H1 (cell line): ENCODE measurements around the gene GDF15. TPM values are rescaled to one million over a fixed set of nuclear protein-coding genes. Genes with fewer than 3 reads are reported as not detected.

Source experiments
- CTCF ChIA-PET: fragments of 300-600 bp; sonication (Branson Sonifier 250); formaldehyde crosslinking; loops from one replicate; lab custom pipeline; 2021; ENCODE audit not compliant: partially characterized antibody; lab: Charles Lee
- POLR2A ChIA-PET: fragments of 300-600 bp; sonication (Branson Sonifier 250); formaldehyde crosslinking; loops from one replicate; lab custom pipeline; 2021; ENCODE audit warnings: inconsistent platforms; ENCODE audit not compliant: partially characterized antibody; lab: Charles Lee
- DNase-seq, 2 experiments: peaks; one replicate each; pipeline versions ENCODE4 v3.0.0 to v3.0.0-alpha.2; 2010 to 2022; ENCODE audit warnings: low spot score in 2 of 2, low read depth in 1 of 2, mixed read lengths in 1 of 2
- FAIRE-seq: peaks from 2 replicates; lab custom pipeline; 2011; peaks lifted over from hg19 to GRCh38; lab: Jason Lieb, UNC
- H2AFZ ChIP-seq: 2 replicates; pipeline ENCODE4 v1.8.1; 2012; ENCODE audit warnings: low read length, inconsistent platforms
- H2AK5ac ChIP-seq: 2 replicates; pipeline ENCODE4 v1.6.1; 2013; ENCODE audit warnings: low read depth, low read length
- H2BK120ac ChIP-seq: replicated peaks from 2 replicates; pipeline ENCODE3; 2013; ENCODE audit warnings: low read depth, low read length, inconsistent platforms
- H2BK12ac ChIP-seq: 2 replicates; pipeline ENCODE4 v1.6.1; 2013; ENCODE audit warnings: low read depth, low read length
- H2BK15ac ChIP-seq: 2 replicates; pipeline ENCODE4 v1.6.1; 2013; ENCODE audit warnings: low read length
- H2BK20ac ChIP-seq: 2 replicates; pipeline ENCODE4 v1.6.1; 2013; ENCODE audit warnings: low read length
- H2BK5ac ChIP-seq: 2 replicates; pipeline ENCODE4 v1.6.1; 2013; ENCODE audit warnings: low read depth, low read length
- H3K14ac ChIP-seq: 2 replicates; pipeline ENCODE4 v1.6.1; 2013; ENCODE audit warnings: inconsistent platforms; ENCODE audit not compliant: insufficient read length
- H3K18ac ChIP-seq: 2 replicates; pipeline ENCODE4 v1.6.1; 2013; ENCODE audit warnings: low read length; ENCODE audit errors: extremely low read depth
- H3K23ac ChIP-seq: 2 replicates; pipeline ENCODE4 v1.6.1; 2013; ENCODE audit warnings: inconsistent platforms; ENCODE audit not compliant: insufficient read length
- H3K23me2 ChIP-seq: 2 replicates; pipeline ENCODE4 v1.6.1; 2013; ENCODE audit warnings: low read depth, low read length
- H3K27ac ChIP-seq: 2 replicates; pipeline ENCODE4 v1.6.1; 2011; ENCODE audit warnings: low read depth, low read length, inconsistent platforms
- H3K27me3 ChIP-seq, 4 experiments: replicated peaks in 1 of 4; 1 replicate in 1 of 4; 2 replicates in 3 of 4; pipeline versions ENCODE4 v1.6.1 to v1.8.1; 2011 to 2013; ENCODE audit warnings: low read length in 3 of 4, mild to moderate bottlenecking in 3 of 4, inconsistent platforms in 2 of 4, mixed read lengths in 2 of 4, moderate library complexity in 1 of 4; ENCODE audit not compliant: control insufficient read depth in 3 of 4, insufficient read depth in 3 of 4; ENCODE audit errors: extremely low read depth in 1 of 4
- H3K36me3 ChIP-seq, 4 experiments: 2 replicates each; pipeline versions ENCODE4 v1.6.1 to v1.8.1; 2011 to 2013; ENCODE audit warnings: mild to moderate bottlenecking in 4 of 4, low read length in 3 of 4, moderate library complexity in 2 of 4, control low read depth in 1 of 4, inconsistent platforms in 1 of 4; ENCODE audit not compliant: insufficient read depth in 4 of 4, control insufficient read depth in 2 of 4
- H3K4ac ChIP-seq: replicated peaks from 2 replicates; pipeline ENCODE3; 2013; ENCODE audit warnings: low read length, low read depth, mixed read lengths, inconsistent platforms; ENCODE audit not compliant: insufficient read length
- H3K4me1 ChIP-seq, 4 experiments: replicated peaks in 1 of 4; 1 replicate in 1 of 4; 2 replicates in 3 of 4; pipeline versions ENCODE4 v1.6.1 to v1.8.1; 2011 to 2013; ENCODE audit warnings: low read length in 3 of 4, inconsistent platforms in 2 of 4, mixed read lengths in 1 of 4; ENCODE audit not compliant: insufficient read depth in 4 of 4, control insufficient read depth in 3 of 4
- H3K4me2 ChIP-seq, 2 experiments: 2 replicates each; pipeline versions ENCODE4 v1.6.1 to v1.8.1; 2011 to 2013; ENCODE audit warnings: low read depth in 2 of 2, low read length in 2 of 2, control low read depth in 1 of 2, inconsistent platforms in 1 of 2, mild to moderate bottlenecking in 1 of 2; ENCODE audit not compliant: insufficient read depth in 1 of 2
- H3K4me3 ChIP-seq, 4 experiments: fragments of 200-600, 300-600 bp in 1 of 4; sonication (generic), shearing (Covaris generic), sonication (Bioruptor Twin) in 1 of 4; 2 replicates each; pipeline versions ENCODE4 v1.5.1 to v1.8.1; 2011 to 2016; ENCODE audit warnings: low read length in 4 of 4, low read depth in 3 of 4, control low read depth in 2 of 4, inconsistent platforms in 2 of 4, mild to moderate bottlenecking in 2 of 4, mixed read lengths in 1 of 4, moderate library complexity in 1 of 4; ENCODE audit not compliant: insufficient read depth in 2 of 4; ENCODE audit errors: extremely low read depth in 1 of 4
- H3K56ac ChIP-seq: replicated peaks from 2 replicates; pipeline ENCODE3; 2013; ENCODE audit warnings: low read depth, mild to moderate bottlenecking, mixed read lengths, low read length, inconsistent platforms; ENCODE audit not compliant: insufficient read length
- H3K79me1 ChIP-seq: 2 replicates; pipeline ENCODE4 v1.6.1; 2013; ENCODE audit warnings: low read depth, low read length, control low read depth
- H3K79me2 ChIP-seq, 2 experiments: 2 replicates each; pipeline versions ENCODE4 v1.6.1 to v1.8.1; 2012 to 2013; ENCODE audit warnings: low read length in 2 of 2, mild to moderate bottlenecking in 2 of 2, inconsistent platforms in 1 of 2; ENCODE audit not compliant: insufficient read depth in 2 of 2, control insufficient read depth in 1 of 2
- H3K9ac ChIP-seq, 4 experiments: replicated peaks in 1 of 4; 1 replicate in 1 of 4; 2 replicates in 3 of 4; pipeline versions ENCODE4 v1.6.1 to v1.8.1; 2011 to 2013; ENCODE audit warnings: low read depth in 3 of 4, low read length in 3 of 4, control low read depth in 2 of 4, mild to moderate bottlenecking in 2 of 4, moderate library complexity in 2 of 4, inconsistent platforms in 1 of 4; ENCODE audit errors: extremely low read depth in 1 of 4
- H3K9me3 ChIP-seq, 2 experiments: 2 replicates each; pipeline versions ENCODE4 v1.6.1 to v1.8.1; 2012 to 2013; ENCODE audit warnings: mild to moderate bottlenecking in 2 of 2, moderate library complexity in 2 of 2, control low read depth in 1 of 2, inconsistent platforms in 1 of 2, low read depth in 1 of 2, low read length in 1 of 2, mixed read lengths in 1 of 2; ENCODE audit not compliant: insufficient read depth in 2 of 2
- H4K20me1 ChIP-seq, 2 experiments: replicated peaks in 1 of 2; 2 replicates each; pipeline versions ENCODE3 to v1.8.1; 2011 to 2013; ENCODE audit warnings: inconsistent platforms in 2 of 2, low read length in 2 of 2, mild to moderate bottlenecking in 1 of 2; ENCODE audit not compliant: insufficient read depth in 2 of 2, control insufficient read depth in 1 of 2
- H4K5ac ChIP-seq: 2 replicates; pipeline ENCODE4 v1.6.1; 2013; ENCODE audit warnings: low read length, low read depth, mixed read lengths, inconsistent platforms; ENCODE audit not compliant: insufficient read length
- H4K8ac ChIP-seq: 2 replicates; pipeline ENCODE4 v1.8.0; 2013; ENCODE audit warnings: mild to moderate bottlenecking, moderate library complexity, low read length, inconsistent platforms; ENCODE audit not compliant: insufficient read depth; ENCODE audit errors: extremely low read depth
- H4K91ac ChIP-seq: replicated peaks from 2 replicates; pipeline ENCODE3; 2013; ENCODE audit warnings: low read length, mixed read lengths, inconsistent platforms; ENCODE audit not compliant: insufficient read length
- BCL11A ChIP-seq, 2 experiments: IDR thresholded peaks; one replicate each; pipeline ENCODE4 v1.6.1; 2011; ENCODE audit warnings: low read depth in 2 of 2, low read length in 2 of 2, mild to moderate bottlenecking in 2 of 2
- CTCF ChIP-seq, 3 experiments: IDR thresholded peaks; 1 replicate in 2 of 3; 2 replicates in 1 of 3; pipeline versions ENCODE4 v1.5.1 to v1.6.1; 2011; ENCODE audit warnings: low read length in 3 of 3, mild to moderate bottlenecking in 3 of 3, inconsistent platforms in 2 of 3, low read depth in 1 of 3, moderate library complexity in 1 of 3; ENCODE audit not compliant: insufficient read depth in 1 of 3; ENCODE audit errors: control extremely low read depth in 1 of 3
- EZH2 ChIP-seq: fragments of 200-600 bp; sonication (generic); IDR thresholded peaks from 2 replicates; pipeline ENCODE4 v1.7.1; 2012; ENCODE audit warnings: low read depth, mild to moderate bottlenecking, moderate library complexity, low read length, inconsistent platforms; ENCODE audit not compliant: severe bottlenecking
- GABPA ChIP-seq: IDR thresholded peaks from 2 replicates; pipeline ENCODE4 v1.6.1; 2011; ENCODE audit warnings: mild to moderate bottlenecking, low read length, moderate library complexity, borderline replicate concordance; ENCODE audit not compliant: insufficient read depth
- HDAC6 ChIP-seq: IDR thresholded peaks from one replicate; pipeline ENCODE4 v1.7.1; 2012; ENCODE audit warnings: low read depth, mild to moderate bottlenecking, inconsistent platforms, low read length, moderate library complexity
- MAFK ChIP-seq: IDR thresholded peaks from 2 replicates; pipeline ENCODE4 v1.6.1; 2012; ENCODE audit warnings: low read depth, mild to moderate bottlenecking, improper control_type of control experiment, low read length
- SAP30 ChIP-seq: fragments of 300-600 bp; sonication (generic); IDR thresholded peaks from 2 replicates; pipeline ENCODE4 v1.7.1; 2012; ENCODE audit warnings: low read length, moderate library complexity, mild to moderate bottlenecking, inconsistent platforms; ENCODE audit not compliant: insufficient read depth, insufficient replicate concordance
- SUZ12 ChIP-seq: fragments of 200-600 bp; sonication (generic); IDR thresholded peaks from 2 replicates; pipeline ENCODE4 v1.6.1; 2012; ENCODE audit warnings: mild to moderate bottlenecking, inconsistent platforms, low read length, moderate library complexity, mixed read lengths
- WGBS, 2 experiments: shearing (Covaris generic) in 1 of 2; methylation state at CpG; one replicate each; pipeline versions ENCODE4 v1.1.6 to v1.1.7; 2013 to 2015; ENCODE audit warnings: low lambda C conversion rate in 2 of 2, mixed read lengths in 2 of 2, inconsistent platforms in 1 of 2, low coverage in 1 of 2, missing lambda C conversion rate in 1 of 2; ENCODE audit not compliant: insufficient replicate concordance in 2 of 2, insufficient coverage in 1 of 2, insufficient read length in 1 of 2; ENCODE audit errors: extremely low coverage in 1 of 2, missing lambda C conversion rate in 1 of 2; 5-methylcytosine and 5-hydroxymethylcytosine counted together
- polyA plus RNA-seq, 7 experiments: library from polyadenylated mRNA; depleted of rRNA in 3 of 7; stranded (reverse) in 5 of 7; unstranded in 2 of 7; fragments of >200 nt in 5 of 7; fragments of 200-250 nt in 2 of 7; gene quantifications; 1 replicate in 5 of 7; 2 replicates in 1 of 7; 4 replicates in 1 of 7; pipeline versions ENCODE4 v1.2.1 to v1.2.3, GENCODE V29; 2011 to 2013; ENCODE audit warnings: missing spikeins in 2 of 7, mixed read lengths in 2 of 7
- total RNA-seq: library from RNA; stranded (reverse); fragmentation: NEBNext Ultra II Directional; extraction: Animal tissue kit (Norgen Biotek cat#: 25700); gene quantifications from 2 replicates; pipeline ENCODE4 v1.2.1, GENCODE V29; 2021

The GDF15 gene
- total and polyA plus RNA-seq, 2 of the 8 experiments (the other 6 are each of a cell fraction or from before 2014, with no cell fraction given): 4.1 to 8.5 TPM

- peaks cover 3% of the 10 kb centered on the region; the same call in 1 of the 2 replicates for H3K79me1 ChIP-seq
- H3K9me3 ChIP-seq: no peaks in the 10 kb centered on the region
- no peak overlapping the region for H4K5ac ChIP-seq
- CTCF ChIA-PET: interaction anchor here (0.8 to 4.1 kb wide), 7 partner anchors 10 to 200 kb away, joined by 3 to 30 read pairs (median 6); no protein-coding TSS in a partner anchor
- H3K4ac ChIP-seq: peak overlapping the region; percentile 53
- H3K4me1 ChIP-seq: peaks cover 0 to 36% (median 28%) of the 10 kb centered on the region in 4 experiments; a peak in 6 of 7 replicates
- H3K27me3 ChIP-seq: peaks cover 5 to 26% (median 21%) of the 10 kb centered on the region in 4 experiments
- H2AFZ ChIP-seq: no peak overlapping the region
- H3K36me3 ChIP-seq: no peaks in the 10 kb centered on the region
- no peak overlapping the region for H4K91ac ChIP-seq
- no peak overlapping the region for H2BK120ac ChIP-seq
- H4K8ac ChIP-seq: peak overlapping the region; percentile 51; the same call in 1 of the 2 replicates
- no peak overlapping the region for H3K27ac ChIP-seq
- 0 out of 2 replicates have a peak overlapping the region, but pooled peaks have one; percentile 50 for H2BK12ac ChIP-seq
- no peak overlapping the region for H3K23ac ChIP-seq
- peaks cover 0 to 4% of the 10 kb centered on the region in 2 experiments; a peak in 1 of 4 replicates for H3K79me2 ChIP-seq
- peaks cover 4 to 14% of the 10 kb centered on the region in 2 experiments for H4K20me1 ChIP-seq
- H2BK15ac ChIP-seq: no peak overlapping the region
- H3K4me3 ChIP-seq: no peak overlapping the region
- no peak overlapping the region; a peak in 1 of 4 replicates for H3K4me2 ChIP-seq
- no peak overlapping the region for H3K18ac ChIP-seq
- 0 out of 2 replicates have a peak overlapping the region, but pooled peaks have one; percentile 13 for H2AK5ac ChIP-seq
- FAIRE-seq (no peak), DNase-seq (no peak)
- peaks cover 19% of the 10 kb centered on the region; the same call in 1 of the 2 replicates for H3K23me2 ChIP-seq
- POLR2A ChIA-PET: interaction anchor here (1.1 to 6.8 kb wide), 4 partner anchors 12 to 498 kb away, joined by 3 to 72 read pairs (median 42); partner anchors contain the start of genes COPE, DDX49 and JUND
- no peak overlapping the region for H2BK20ac ChIP-seq
- no peak overlapping the region for H3K9ac ChIP-seq
- no peak overlapping the region for H3K14ac ChIP-seq
- H2BK5ac ChIP-seq: no peak overlapping the region
- 80% methylated on average over 1 of the region's 2 CpGs; no CpG with 5 or more reads in 1 of the 2 experiments for WGBS, 2 experiments
- H3K56ac ChIP-seq: no peak overlapping the region
- no peak for TF ChIP-seq BCL11A (IDR thresholded peaks at IDR 0.05; ENCODE audit: low read depth in 2 of 2, low read length in 2 of 2)
- TF ChIP-seq GABPA: no peak
- no peak for TF ChIP-seq MAFK
- no peak for TF ChIP-seq SAP30
- no peak for TF ChIP-seq SUZ12
- no peak for TF ChIP-seq HDAC6
- TF ChIP-seq CTCF (IDR thresholded peaks at IDR 0.05; ENCODE audit: control extremely low read depth in 1 of 3, insufficient read depth in 1 of 3, low read depth in 1 of 3, low read length in 3 of 3): no peak
- no peak for TF ChIP-seq EZH2
Measured at GRCh38 chr19:18420930-18421329, 35.0 kb downstream of the GDF15 start.
